ENCODE data around the gene E4F1.
"Not testable (repeated sequence)": the region's sequence is repeated elsewhere in the genome, so short reads cannot be mapped to it uniquely, and the experiment has no call there.

Gene E4F1

DNA sequence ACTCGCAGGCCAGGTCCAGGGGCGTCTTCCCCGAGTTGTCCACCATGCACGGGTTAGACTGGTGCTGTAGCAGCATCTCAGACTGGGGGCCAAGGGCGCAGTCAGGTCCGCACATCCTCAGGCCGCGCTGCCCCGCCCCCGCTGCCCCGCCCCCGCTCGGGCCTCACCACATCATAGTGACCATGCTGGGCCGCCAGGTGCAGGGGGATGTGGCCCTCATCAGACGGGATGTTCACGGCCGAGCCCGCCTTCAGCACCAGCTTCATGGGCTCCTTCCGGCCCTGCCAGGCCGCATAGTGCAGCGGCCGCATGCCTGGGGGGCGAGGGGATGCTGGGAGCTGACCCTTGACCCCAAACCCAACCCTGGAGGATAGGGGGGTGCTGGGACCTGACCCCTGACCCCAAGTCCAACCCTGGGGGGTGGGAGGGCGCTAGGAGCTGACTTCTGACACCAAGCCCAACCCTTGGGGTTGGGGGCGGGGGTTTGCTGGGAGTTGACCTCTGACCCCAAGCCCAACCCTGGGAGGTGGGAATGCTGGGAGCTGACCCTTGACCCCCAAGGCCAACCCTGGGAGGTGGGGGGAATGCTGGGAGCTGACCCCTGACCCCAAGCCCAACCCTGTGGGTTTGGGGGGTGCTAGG is 34.0 kb upstream of the E4F1 start:
- DNase-seq, result no peak

DNA sequence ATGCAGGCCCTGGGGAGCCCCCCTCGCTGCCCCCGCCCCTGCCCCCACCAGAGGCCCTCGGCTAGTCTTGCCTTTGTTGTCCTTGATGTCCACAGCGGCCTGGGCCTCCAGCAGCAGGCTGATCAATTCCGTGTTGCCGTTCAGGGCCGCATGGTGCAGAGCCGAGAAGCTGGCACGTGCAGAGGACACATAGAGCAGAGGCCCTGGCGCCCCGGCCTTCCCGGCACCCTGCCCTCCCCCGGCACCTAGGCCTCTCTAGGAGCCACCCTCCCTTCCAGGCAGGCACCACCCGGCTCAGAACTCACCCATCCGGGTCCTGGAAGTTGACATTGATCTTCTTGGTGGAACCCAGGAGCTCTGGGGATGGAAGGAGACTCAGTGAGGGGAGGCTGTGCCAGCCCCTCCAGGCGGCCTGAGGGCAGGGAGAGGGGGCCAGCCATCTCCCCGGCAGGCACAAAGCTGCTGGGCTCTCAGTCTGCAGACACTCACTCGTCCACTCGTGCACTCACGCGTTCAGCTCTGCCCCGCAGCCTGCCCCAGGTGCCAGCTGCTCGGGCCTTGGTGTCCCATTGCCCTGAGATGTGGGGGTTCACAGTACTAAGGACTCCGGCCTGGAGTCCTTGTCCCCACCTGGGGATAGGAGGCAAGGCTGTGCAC is 33.3 kb upstream of the E4F1 start:
- DNase-seq, result no peak

DNA sequence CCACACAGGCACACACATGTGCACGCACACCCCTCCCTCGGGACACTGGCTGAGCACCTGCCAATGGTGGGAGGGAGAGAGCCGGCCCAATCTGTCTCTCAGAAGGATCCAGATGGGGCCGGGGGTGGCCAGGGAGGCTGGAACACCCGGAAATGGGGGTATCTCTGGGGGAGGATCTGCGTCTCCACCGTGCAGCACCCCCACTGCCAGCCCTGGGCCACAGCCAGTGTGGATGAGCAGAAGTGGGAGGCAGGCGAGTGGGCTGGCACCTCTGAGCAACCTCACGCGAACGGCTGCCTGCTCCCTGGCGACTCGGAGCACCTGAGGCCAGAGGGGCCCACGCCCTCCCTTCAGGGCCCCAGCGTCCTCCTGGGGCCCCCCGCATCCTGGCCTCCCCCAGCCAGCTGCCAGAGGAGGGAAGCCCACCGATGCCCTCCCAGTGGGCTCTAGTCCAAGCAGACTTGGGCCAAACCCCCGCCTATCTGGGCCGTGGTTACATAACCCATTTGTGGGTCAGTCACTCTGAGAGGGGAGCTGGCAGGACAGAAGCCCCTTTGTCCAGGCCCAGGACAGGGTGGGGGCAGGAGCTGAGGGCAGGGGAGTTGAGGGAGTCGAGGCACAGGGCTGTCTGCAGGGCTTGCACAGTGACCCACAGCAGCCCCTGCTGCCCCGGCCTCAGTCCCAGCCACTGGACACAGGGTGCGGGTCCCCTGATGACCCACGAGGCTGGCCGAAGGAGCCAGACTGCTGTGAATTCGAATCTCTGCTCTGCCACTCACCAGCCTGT is 32.5 kb upstream of the E4F1 start:
- DNase-seq, result no peak

DNA sequence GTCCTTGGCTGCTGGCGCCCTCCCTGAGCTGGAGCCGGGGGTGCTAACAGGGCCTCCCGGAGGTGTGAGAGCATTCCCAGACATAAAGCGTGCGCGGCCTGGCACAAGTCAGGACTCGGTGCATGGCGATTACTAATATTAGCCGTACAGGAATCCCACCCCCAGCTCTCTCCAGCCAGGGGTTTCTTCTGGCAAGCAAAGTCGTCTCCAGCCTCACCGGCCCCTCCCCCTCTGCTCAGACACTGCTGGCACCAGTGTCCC is 32.0 kb upstream of the E4F1 start:
- DNase-seq, result no peak

DNA sequence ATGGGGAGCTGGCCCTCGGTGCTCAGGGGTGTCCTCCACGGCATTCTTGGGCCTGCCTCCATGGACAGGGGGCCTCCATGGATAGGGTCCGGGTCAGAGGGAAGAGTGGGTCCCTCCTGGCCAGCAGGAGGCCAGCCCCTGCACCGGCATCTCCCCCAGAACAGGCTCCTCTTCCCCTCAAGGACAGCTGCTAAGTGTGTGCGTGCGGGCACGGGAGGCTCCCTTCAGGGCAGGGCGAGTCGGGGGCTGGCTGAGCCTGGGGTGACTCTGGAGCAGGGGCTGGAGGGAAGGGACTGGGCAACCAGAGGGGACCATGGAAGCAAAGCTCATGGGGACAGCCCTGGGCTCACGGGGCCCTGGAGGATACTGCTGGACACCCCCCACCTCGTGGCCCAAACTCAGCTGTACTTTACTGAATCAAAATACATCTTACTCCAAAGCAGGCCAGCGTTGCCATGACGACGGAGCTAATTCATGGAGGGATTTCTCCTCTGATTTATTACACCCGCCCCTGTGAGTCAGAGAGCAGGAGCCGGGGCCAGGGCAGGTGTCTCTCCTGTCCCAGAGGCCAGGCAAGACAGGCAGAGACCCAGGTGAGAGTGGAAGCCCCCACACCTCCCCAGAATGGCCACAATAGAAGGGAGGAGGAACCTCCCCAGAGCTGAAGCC is 29.1 kb upstream of the E4F1 start:
- DNase-seq, result no peak

DNA sequence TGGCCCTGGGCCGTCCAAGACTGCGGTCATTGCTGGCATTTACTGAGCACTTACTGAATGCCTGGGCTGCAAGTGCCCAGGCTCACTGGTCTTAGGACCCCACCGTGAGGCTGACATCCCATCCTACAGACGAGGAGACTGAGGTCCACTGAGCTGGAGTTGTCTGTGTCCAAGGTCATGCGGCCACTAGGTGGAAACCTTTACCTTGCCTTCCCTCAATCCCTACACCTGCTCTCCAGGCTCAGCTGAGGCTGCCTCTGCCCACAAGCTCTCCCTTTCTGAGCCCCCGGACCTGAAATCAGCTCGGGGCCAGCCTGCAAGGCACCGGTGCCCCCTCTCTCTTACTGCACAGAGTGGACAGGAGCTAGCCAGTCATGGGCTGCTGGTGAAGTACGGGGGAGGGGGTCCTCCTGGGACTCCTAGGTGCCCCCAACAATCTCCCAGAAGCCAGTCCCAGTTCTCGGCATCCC is 28.5 kb upstream of the E4F1 start:
- DNase-seq, result no peak

DNA sequence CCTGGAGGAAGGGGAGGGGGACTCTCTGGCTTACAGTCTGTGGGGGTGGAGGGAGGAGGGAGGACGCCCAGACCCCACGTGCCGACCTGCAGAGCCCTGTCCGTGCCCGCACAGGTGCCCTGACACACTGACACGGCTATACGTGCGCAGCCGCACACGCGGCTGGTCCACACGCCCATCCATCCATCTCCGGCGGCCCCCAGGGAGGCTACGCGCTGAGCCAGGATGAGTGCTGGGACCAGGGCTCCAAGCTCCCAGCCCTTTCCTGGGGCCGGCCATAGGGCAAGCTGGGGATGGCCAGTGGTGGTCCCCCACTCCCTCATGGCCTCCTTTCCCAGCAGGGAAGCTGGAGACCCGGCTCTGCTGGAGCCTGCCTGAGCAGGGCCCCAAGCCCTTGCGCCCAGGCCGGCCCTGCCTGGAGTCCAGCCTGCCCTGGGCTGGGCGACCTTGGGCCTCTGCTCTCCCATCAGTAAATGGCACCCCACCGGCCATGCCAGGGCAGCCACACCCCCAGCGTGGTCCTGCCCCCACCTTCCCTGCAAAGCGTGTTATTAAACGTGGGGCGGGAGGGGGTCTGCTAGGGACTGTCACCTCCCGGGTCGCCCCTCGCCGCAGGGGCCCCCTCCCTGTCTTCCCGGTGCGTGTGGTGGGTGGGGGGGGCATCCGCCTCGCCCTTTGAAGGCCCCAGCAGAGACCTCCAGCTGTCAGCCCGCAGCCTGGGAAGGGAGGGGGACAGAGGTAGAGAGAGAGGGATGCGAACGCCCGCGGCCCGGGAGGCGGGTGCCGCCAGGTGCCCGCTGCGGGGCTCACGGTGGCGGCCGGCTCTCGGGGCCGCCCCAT is 27.8 kb upstream of the E4F1 start:
- DNase-seq, result no peak

DNA sequence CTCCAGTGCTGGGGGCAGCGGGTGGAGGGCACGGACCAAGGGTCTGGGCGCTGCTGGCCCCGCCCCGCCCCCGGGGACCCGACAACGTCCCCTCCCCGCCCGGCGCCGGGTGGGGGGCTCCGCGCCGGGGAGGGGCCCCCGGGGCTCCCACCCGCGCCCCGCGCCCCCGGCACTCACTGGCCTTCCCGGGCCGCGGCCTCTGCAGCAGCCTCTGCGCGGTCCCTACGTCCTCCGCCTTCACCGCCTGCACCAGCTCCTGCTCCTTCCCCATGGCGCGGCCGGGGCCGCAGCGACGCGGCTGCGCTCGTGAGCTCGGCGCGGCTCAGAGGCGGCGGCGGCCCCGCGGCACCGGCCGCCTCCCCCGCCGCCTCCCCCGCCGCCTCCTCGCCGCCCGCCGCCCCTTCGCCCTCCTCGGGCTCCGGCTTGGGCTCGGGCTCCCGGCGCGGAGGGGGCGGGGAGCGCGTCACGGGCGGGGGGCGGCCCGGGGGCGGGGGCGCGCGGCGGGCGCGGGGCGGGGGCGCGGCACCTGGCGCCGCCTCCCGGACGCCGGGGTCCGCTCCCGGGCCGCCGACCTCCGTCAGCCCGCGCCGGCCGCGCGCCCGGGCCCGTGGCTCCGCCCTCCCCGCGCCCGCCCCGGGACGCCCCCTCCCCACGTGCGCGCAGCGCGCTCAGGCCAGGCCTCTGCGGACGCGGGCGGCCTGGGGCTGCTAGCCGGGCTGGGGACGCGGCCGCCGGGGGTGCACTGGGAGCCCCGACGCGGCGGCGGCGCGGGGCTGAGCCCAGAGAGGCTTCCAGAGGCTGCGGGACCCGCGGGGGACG is 27.0 kb upstream of the E4F1 start, which contains the start of gene CASKIN1:
CASKIN1 (minus strand) TSS at position 444 of the 819 bp plus-strand sequence; CDS start at position 271, 173 bp downstream.
- no peak for DNase-seq

DNA sequence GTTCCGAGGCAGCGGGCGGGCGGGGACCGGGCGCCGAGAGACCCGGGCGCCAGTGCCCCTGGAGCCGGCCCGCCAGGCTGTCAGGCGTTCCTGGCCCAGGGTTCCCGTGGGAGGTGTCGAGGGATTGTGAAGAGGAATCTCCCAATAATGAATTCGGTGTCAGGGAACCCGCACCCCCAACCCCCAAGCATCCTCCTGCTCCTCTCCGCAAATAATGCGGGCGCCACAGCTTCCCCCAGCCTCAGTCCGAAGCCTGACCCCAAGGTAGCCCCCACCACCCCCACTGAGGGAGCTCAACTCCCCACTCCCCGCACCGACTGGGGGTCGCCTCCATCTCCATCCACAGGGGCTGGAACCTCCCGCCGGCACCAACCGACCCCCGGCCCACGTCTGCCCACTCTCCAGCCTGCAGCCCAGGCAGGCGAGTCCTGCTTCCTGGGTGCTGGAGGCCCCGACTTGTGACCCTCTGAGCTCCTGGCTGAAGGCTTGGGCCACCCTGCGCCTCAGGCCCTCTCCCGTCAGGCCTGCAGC is 26.3 kb upstream of the E4F1 start:
- no peak for DNase-seq

DNA sequence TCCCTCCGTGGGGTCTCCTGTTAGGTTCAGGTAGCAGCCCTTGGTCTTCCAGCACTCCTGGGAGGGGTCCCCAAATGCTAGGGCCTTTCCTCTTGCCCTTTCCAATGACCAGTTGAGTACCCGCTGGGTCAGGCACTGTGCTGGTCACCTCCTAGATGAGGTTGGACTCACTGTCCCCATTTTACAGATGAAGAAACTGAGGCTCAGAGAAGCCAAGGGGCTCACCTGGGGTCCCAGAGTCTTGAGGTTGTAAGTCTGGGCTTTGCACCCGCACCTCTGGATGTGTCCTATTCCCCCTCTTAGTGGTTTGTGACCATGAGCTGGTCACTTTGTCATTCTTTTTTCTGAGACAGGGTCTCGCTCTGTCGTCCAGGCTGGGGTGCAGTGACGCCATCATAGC is 25.6 kb upstream of the E4F1 start:
- no peak for DNase-seq

DNA sequence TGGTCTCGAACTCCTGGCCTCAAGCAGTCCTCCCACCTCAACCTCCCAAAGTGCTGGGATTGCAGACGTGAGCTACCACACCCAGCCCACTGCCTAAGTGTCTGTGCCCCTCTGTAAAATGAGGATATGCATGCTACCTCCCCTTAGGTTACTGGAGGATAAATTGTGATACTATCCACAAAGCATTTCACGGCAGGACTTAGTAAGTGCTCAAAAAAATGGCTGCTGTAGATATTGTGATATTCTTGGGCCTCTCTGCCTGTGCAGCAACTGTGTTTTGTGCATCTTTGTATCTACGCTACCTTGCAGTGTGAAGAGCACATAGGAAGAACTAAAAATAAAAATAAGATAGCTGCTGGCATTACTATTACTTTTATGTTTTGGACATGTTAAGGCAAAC is 25.1 kb upstream of the E4F1 start:
- DNase-seq, result no peak

DNA sequence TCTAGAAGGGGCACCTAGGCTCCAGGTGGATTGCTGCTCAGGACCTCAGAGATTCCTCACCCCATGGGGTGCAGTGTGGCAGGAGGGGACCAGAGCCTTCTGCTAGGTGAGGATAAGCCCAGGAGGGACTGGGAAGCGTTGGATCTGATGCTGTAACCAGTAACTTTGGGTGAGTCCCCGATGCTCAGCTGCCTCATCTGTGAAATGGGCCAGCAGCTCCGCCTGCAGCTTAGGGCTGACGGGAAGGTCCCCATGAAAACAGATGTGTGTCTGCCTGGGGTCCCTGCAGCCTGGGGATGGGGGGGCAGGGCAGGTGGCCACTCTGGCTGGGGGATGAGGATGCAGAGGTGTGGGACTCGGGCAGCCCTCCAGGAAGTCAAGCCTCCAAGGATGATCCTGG is 24.3 kb upstream of the E4F1 start:
- no peak for DNase-seq

DNA sequence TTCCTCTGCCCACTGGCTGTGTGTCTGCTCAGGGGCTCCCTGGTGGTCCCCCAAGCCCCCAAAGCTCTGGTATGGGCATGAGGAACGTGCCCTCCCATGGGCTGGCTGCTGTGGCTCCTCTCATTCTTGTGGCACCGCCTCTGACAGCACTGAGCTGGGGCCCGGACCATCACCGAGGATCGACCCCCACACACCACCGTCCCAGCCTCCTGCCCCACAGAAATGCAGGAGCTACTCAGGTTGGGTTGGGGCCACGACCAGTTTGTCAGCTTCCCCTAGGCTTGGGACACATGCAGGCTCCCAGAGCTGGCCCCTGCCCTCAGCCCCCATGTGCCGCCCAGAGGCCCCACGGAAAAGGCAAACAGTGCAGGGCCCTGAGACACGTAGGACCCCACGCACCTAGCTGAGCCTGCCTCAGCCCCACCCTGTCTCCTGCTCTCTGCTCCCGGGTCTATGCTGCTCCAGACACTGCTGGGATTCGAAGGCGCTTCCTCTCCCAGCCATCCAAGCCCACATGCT is 23.7 kb upstream of the E4F1 start:
- DNase-seq, result no peak

DNA sequence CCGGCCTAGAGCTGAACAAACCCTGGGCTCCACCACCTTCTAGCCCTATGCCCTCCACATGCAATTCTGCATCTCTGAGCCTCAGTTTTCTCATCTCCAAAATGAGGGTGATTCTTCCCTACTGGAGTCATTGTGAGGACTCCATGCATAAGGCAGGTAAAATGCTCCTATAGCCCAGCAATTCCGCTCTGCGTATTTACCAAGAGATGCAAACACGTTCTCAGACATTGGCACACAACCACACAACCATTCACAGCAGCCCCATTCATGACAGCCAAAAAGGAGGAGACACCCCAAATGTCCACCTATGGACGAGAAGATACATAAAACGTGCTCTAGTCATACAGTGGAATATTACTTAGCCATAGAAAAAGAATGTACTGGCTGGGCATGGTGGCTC is 23.1 kb upstream of the E4F1 start:
- DNase-seq, result no peak

DNA sequence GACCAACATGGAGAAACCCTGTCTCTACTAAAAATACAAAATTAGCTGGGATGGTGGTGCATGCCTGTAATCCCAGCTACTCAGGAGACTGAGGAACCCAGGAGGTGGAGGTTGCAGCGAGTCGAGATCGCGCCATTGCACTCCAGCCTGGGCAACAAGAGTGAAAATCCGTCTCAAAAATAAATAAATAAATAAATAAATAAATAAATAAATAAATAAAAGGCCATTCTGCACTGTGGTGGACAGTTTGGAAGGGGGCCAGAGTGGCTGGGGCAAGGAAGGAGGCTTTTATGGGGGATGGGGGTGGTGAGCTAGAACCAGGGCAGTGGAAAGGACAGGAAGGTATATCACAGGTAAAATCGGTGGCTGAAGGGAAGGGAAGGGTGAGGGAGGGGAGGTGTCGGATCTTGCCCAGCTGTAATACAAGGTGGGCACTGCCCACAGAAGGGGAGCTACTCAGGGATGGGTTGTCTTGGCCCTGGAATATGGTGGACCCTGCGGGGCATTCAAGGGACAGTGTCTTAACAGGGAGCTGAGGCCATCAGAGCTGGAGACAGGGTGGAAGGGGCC is 20.2 kb upstream of the E4F1 start:
- not testable (repeated sequence) for DNase-seq

DNA sequence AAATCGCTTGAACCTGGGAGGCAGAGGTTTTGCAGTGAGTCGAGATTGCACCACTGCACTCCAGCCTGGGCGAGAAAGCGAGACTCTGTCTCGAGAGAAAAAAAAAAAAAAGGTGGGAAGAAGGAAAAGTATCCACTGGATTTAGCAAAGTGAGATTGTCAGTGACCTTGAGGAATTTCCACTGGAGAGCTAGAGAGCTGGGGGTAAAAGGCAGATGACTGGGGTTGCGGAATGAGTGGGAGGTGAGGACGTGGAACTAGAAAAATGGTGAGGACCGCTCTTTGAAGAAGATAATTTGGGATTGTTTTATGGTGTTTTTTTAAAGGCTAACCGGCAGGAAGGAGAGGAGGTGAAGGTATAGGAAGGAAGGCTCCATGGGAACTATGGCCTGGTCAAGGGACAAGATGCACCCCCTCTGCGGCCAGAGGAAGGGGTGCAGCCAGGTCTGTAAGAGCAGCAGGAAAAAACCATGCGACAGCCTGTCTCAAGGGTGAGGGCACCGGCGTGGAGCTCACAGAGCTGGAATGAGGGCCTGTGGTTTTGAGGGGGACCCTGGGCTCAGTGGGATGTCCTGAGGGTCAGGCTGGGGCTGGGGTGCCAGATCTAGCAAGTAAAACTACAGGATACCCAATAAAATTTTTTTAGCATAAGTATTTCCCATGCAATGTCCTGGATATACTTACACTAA is 18.8 kb upstream of the E4F1 start:
- no peak for DNase-seq

DNA sequence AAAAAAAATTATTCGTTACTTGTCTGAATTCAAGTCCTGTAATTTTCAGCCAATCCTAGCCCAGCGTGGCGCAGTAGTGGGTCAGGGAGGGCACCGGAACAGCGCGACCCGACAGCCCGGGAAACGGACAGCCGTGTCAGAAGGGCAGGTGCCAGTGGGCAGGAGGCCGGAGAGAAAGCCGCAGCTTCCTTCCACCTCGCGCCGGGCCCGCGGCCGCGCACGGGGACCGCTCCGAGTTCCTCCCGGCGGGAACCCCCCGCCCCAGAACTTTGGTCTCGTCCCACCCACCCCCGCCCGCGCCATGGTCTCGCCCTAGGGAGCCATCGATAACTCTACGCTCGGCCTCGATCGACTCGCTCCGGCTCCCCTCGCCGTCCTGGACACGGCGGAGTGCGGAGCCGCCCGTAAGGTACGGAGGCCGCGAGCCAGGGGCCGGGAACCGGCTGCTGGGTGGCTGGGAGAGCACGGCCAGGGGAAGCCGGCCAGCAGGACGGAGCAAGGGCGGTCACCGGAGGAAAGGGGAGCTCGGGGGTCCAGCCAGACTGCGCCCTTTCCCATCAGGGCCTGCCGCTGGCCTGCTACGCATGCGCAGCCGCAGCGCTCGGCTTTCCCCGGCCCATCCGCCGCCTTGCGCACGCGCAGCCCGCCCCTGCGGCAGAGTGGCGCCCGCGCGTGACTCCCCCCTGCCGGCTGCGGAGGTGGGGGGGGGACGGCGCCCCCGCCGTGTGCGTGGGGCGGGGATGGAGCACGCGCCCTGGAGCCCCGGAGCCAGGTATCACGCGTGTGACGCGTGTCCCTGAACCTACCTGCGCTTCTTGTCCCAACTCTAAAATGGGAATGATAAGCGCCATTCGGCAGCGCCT is 18.1 kb upstream of the E4F1 start, which contains the start of gene MLST8:
MLST8 (plus strand) TSS at position 351 of the 863 bp plus-strand sequence. CDS start 632 bp downstream, outside the sequence.
- DNase-seq, result peak; percentile 43

DNA sequence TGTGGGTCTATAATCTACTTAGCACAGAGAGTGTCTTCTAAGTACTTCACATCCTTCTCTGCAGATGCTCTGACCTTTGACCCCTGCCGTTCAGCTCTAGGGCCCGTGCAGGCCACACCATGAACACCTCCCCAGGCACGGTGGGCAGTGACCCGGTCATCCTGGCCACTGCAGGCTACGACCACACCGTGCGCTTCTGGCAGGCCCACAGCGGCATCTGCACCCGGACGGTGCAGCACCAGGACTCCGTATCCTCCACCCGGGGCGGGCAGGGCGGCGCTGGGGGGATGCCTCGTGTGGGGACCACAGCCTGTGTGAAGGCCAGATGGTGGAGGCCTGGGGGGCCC is 17.5 kb upstream of the E4F1 start:
- DNase-seq, result no peak

DNA sequence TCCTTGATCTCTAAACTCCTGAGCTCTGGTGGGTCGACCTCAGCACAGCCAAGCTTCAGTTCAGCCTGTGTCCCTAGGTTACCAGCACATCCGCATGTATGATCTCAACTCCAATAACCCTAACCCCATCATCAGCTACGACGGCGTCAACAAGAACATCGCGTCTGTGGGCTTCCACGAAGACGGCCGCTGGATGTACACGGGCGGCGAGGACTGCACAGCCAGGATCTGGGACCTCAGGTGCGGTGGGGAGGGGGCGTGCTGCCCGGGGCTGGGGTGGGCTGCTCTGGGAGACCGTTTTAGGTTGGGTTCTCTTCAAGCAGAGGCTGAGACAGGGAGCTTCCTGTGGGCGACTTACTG is 17.0 kb upstream of the E4F1 start:
- DNase-seq, result no peak
